SU-DHL-6 (cell line): ENCODE data around the gene S1PR3.

Source experiments
- H2AFZ ChIP-seq: fragments of 200-600 bp; sonication (generic); 2 replicates; pipeline ENCODE4 v1.6.1; 2014; ENCODE audit warnings: low read depth, mild to moderate bottlenecking, moderate library complexity, mixed read lengths, antibody characterized with exemption, low read length; ENCODE audit not compliant: severe bottlenecking
- H3F3A ChIP-seq: fragments of 200-600 bp; shearing (Covaris generic); 2 replicates; pipeline ENCODE4 v1.6.0; 2016; ENCODE audit warnings: antibody characterized with exemption, mild to moderate bottlenecking; ENCODE audit not compliant: insufficient read depth
- H3K27ac ChIP-seq: fragments of 200-600 bp; sonication (generic); 2 replicates; pipeline ENCODE4 v1.5.1; 2016; ENCODE audit warnings: low read depth, mild to moderate bottlenecking, low read length, moderate library complexity, mixed read lengths
- H3K27me3 ChIP-seq: fragments of 200-600 bp; sonication (generic), shearing (Covaris generic); 2 replicates; pipeline ENCODE4 v1.6.0; 2014; ENCODE audit warnings: mild to moderate bottlenecking, low read length
- H3K36me3 ChIP-seq: fragments of 200-600 bp; sonication (generic); 2 replicates; pipeline ENCODE4 v1.6.1; 2014; ENCODE audit warnings: mild to moderate bottlenecking, low read length, mixed read lengths
- H3K4me2 ChIP-seq: fragments of 300-600, 200-600 bp; shearing (Covaris generic), sonication (generic); 2 replicates; pipeline ENCODE4 v1.6.0; 2014; ENCODE audit warnings: low read length, low read depth, mild to moderate bottlenecking; ENCODE audit not compliant: poor library complexity, severe bottlenecking
- H3K4me3 ChIP-seq: fragments of 200-600 bp; sonication (generic); 2 replicates; pipeline ENCODE4 v1.5.1; 2014; ENCODE audit warnings: antibody characterized with exemption, low read length, mild to moderate bottlenecking, mixed read lengths; ENCODE audit not compliant: insufficient read depth, poor library complexity, severe bottlenecking
- H3K79me2 ChIP-seq: fragments of 200-600 bp; sonication (generic); 2 replicates; pipeline ENCODE4 v1.6.1; 2014; ENCODE audit warnings: mild to moderate bottlenecking, low read length, moderate library complexity; ENCODE audit not compliant: insufficient read depth
- H3K9ac ChIP-seq: fragments of 200-600 bp; sonication (generic); 2 replicates; pipeline ENCODE4 v1.7.0; 2014; ENCODE audit warnings: mild to moderate bottlenecking, low read length
- H3K9me2 ChIP-seq: fragments of 200-600 bp; sonication (generic); replicated peaks from 2 replicates; pipeline ENCODE4 v1.6.1; 2014; ENCODE audit warnings: low read length; ENCODE audit not compliant: insufficient read depth
- H3K9me3 ChIP-seq: fragments of 200-600 bp; sonication (generic); 2 replicates; pipeline ENCODE4 v1.6.1; 2014; ENCODE audit warnings: low read length, mixed read lengths; ENCODE audit not compliant: insufficient read depth
- H4K20me1 ChIP-seq: fragments of 200-600 bp; sonication (generic); 2 replicates; pipeline ENCODE4 v1.6.1; 2014; ENCODE audit warnings: low read depth, mild to moderate bottlenecking, antibody characterized with exemption, low read length, moderate library complexity, mixed read lengths
- CTCF ChIP-seq: fragments of 200-600 bp; sonication (generic); IDR thresholded peaks from one replicate; pipeline ENCODE4 v1.5.1; 2017; ENCODE audit warnings: antibody characterized with exemption, mild to moderate bottlenecking, low read length, moderate library complexity; ENCODE audit not compliant: insufficient read depth, poor library complexity, severe bottlenecking
- EZH2phosphoT487 ChIP-seq: fragments of 200-600 bp; sonication (generic), shearing (Covaris generic); conservative IDR thresholded peaks from 2 replicates; pipeline ENCODE4 v1.6.1; 2018; ENCODE audit warnings: mild to moderate bottlenecking, antibody characterized with exemption, low read length, moderate library complexity, mixed read lengths

The S1PR3 gene

DNA sequence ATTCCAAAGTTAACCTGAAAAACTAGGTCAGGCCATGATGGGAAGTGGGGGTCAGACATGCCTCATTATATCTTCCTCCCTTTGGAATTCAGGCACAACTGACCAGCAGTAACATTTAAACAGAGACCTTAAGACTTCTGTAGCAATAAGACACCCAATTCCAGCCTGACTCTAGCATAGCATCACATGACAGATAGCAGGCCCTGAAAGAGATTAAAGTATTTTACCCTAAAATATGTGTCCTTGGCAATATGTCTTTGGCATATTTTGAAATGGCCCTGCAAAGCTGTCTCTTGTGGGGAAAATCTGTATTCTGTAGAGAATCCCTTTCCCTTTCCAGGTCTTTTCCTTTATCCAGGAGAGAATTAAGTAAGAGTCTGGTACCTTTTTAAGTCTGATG is 34.3 kb downstream of the S1PR3 start:
- Histone ChIP-seq H3K27ac (no peak overlapping the region), H3K27me3 (no peaks in the 10 kb centered on the region), H4K20me1 (no peaks in the 10 kb centered on the region), H2AFZ (no peak overlapping the region), H3K36me3 (no peaks in the 10 kb centered on the region), H3K4me3 (no peak overlapping the region), H3K9me3 (no peaks in the 10 kb centered on the region), H3K9me2 (no peaks in the 10 kb centered on the region), H3K9ac (no peak overlapping the region), H3F3A (no peaks in the 10 kb centered on the region), H3K4me2 (no peak overlapping the region), H3K79me2 (no peaks in the 10 kb centered on the region)
- no peak for TF ChIP-seq CTCF
- TF ChIP-seq EZH2phosphoT487 = no peak

DNA sequence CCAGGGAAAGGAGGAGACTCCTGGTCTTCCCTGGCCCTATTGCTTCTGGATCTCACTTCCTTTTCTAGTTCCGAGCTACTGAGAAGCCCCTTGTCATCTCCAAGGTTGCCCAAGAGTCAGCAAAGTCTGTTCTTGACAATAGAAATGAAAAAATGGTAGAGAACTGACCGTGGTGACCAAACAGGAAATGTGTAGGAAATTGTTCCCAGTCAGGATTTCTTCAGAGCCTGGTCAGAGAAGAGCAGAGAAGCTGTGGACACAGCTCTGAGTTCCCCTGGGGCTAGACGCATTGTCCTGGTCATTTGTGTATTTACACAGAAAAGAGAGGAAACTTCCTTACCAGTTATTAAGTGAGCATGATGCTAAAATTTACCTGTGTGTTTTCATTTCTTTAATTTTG is 35.6 kb downstream of the S1PR3 start:
- no peaks in the 10 kb centered on the region for H3K36me3 ChIP-seq
- H4K20me1 ChIP-seq = no peaks in the 10 kb centered on the region
- no peak overlapping the region for H3K4me3 ChIP-seq
- H3K9ac ChIP-seq = no peak overlapping the region
- H3K27me3 ChIP-seq = no peaks in the 10 kb centered on the region
- no peaks in the 10 kb centered on the region for H3K9me2 ChIP-seq
- H2AFZ ChIP-seq = no peak overlapping the region
- H3K4me2 ChIP-seq = no peak overlapping the region
- no peaks in the 10 kb centered on the region for H3K9me3 ChIP-seq
- no peaks in the 10 kb centered on the region for H3K79me2 ChIP-seq
- no peak overlapping the region for H3K27ac ChIP-seq
- TF ChIP-seq CTCF (no peak), EZH2phosphoT487 (no peak)
- no peaks in the 10 kb centered on the region for H3F3A ChIP-seq

GRCh38 chr9:89029788-89030187 is 38.5 kb downstream of the S1PR3 start:
- H4K20me1 ChIP-seq = no peaks in the 10 kb centered on the region
- H3K79me2 ChIP-seq = no peaks in the 10 kb centered on the region
- no peak overlapping the region for H3K4me2 ChIP-seq
- no peaks in the 10 kb centered on the region for H3K9me3 ChIP-seq
- no peaks in the 10 kb centered on the region for H3K9me2 ChIP-seq
- no peaks in the 10 kb centered on the region for H3K36me3 ChIP-seq
- no peak overlapping the region for H3K9ac ChIP-seq
- no peaks in the 10 kb centered on the region for H3F3A ChIP-seq
- TF ChIP-seq EZH2phosphoT487 (no peak), CTCF (no peak)
- no peak overlapping the region for H3K27ac ChIP-seq
- H3K4me3 ChIP-seq = no peak overlapping the region
- no peak overlapping the region for H2AFZ ChIP-seq
- no peaks in the 10 kb centered on the region for H3K27me3 ChIP-seq

- Histone ChIP-seq H3K9me3 (no peaks in the 10 kb centered on the region), H3K36me3 (no peaks in the 10 kb centered on the region)
These were observed 40.9 kb downstream of the S1PR3 start for GRCh38 chr9:89032173-89032572.

More at GRCh38 chr9:89032173-89032572, 40.9 kb downstream of the S1PR3 start:
- no peak overlapping the region for H3K9ac ChIP-seq
- H4K20me1 ChIP-seq = no peaks in the 10 kb centered on the region
- TF ChIP-seq CTCF (no peak), EZH2phosphoT487 (no peak)
- no peak overlapping the region for H3K4me2 ChIP-seq
- H3K27ac ChIP-seq = no peak overlapping the region
- no peaks in the 10 kb centered on the region for H3K9me2 ChIP-seq
- no peaks in the 10 kb centered on the region for H3K79me2 ChIP-seq
- H3F3A ChIP-seq = no peaks in the 10 kb centered on the region
- no peak overlapping the region for H3K4me3 ChIP-seq
- H3K27me3 ChIP-seq = no peaks in the 10 kb centered on the region
- H2AFZ ChIP-seq = no peak overlapping the region
